WTC11 (cell line): ENCODE measurements around the gene TRPC3.

ENCODE experiments used
- CTCF ChIP-seq: fragments of 200-600 bp; IDR thresholded peaks from 2 replicates; pipeline ENCODE4 v1.8.0; 2022; ENCODE audit warnings: antibody characterized with exemption
- KAT7 ChIP-seq: sonication (generic); formaldehyde crosslinking; IDR thresholded peaks from 2 replicates; pipeline ENCODE4 v1.8.1; 2023; ENCODE audit warnings: missing genetic modification reagents, mild to moderate bottlenecking, borderline replicate concordance
- STAT6 ChIP-seq: sonication (generic); formaldehyde crosslinking; conservative IDR thresholded peaks from 2 replicates; pipeline ENCODE4 v1.8.1; 2023; ENCODE audit warnings: mild to moderate bottlenecking, low read depth, missing genetic modification reagents, moderate library complexity

DNA sequence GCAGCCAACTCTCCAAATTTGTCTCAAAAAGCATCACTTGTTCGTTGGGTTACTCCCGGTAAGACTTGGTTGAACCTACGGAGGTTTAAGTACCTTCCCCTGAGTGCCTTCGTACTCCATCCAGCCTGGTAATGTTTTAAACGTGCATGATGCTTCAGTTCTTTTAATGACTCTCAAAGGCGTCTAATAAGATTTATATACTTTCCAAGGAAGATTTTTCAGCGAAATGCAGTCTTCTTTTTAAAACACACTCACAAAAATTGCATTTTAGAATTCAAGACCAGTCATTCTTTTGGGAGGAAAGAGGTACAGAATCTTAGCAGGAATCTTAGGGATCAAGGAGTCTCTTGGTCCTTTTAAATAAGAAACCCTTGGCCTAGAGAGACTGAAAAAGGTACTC, 430 bp upstream of the TRPC3 start:
- TF ChIP-seq STAT6 (CRISPR knock-in tag) (no peak), CTCF (no peak), KAT7 (CRISPR knock-in tag) (no peak)
